Measurements from ENCODE around the gene HMGXB4.
A peak's percentile ranks its signal among the peaks of the same experiment; 100 is the strongest.

Gene HMGXB4

DNA sequence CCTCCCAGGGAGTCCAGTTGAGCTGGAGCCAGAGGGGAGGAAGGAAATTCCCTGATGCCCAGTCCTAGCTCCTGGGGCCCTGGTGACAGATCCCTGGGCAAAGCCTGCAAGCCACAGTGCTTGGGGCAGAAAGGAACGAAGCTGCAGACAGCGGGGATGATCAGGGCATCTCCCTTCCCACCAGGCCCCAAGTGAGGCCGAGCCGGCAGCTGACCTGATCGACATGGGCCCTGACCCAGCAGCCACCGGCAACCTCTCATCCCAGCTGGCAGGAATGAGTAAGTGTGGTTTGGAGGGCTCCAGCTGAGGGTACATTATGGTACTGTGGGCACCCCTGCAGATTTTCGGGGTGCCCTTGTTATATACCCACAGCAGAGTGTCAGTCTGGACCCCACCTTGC is 75.9 kb downstream of the HMGXB4 start:
- Histone ChIP-seq H3K36me3 (ENCODE audit: control insufficient read depth, insufficient read depth, low read length) (no peaks in the 10 kb centered on the region), H3K27ac (no peak overlapping the region), H3K9me3 (ENCODE audit: control insufficient read depth, low read length) (no peaks in the 10 kb centered on the region), H3K4me1 (peaks cover 18% of the 10 kb centered on the region), H3K4me2 (ENCODE audit: low read length) (no peak overlapping the region), H3K9ac (no peak overlapping the region), H2AFZ (no peak overlapping the region), H3K27me3 (ENCODE audit: control insufficient read depth, insufficient read depth, low read length) (no peaks in the 10 kb centered on the region), H3K79me2 (no peaks in the 10 kb centered on the region), H3K4me3 (ENCODE audit: low read depth, low read length) (no peak overlapping the region)
- TF ChIP-seq, protein P1, sequence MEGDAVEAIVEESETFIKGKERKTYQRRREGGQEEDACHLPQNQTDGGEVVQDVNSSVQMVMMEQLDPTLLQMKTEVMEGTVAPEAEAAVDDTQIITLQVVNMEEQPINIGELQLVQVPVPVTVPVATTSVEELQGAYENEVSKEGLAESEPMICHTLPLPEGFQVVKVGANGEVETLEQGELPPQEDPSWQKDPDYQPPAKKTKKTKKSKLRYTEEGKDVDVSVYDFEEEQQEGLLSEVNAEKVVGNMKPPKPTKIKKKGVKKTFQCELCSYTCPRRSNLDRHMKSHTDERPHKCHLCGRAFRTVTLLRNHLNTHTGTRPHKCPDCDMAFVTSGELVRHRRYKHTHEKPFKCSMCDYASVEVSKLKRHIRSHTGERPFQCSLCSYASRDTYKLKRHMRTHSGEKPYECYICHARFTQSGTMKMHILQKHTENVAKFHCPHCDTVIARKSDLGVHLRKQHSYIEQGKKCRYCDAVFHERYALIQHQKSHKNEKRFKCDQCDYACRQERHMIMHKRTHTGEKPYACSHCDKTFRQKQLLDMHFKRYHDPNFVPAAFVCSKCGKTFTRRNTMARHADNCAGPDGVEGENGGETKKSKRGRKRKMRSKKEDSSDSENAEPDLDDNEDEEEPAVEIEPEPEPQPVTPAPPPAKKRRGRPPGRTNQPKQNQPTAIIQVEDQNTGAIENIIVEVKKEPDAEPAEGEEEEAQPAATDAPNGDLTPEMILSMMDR (IDR thresholded peaks at IDR 0.05) = no peak

GRCh38 chr22:35334004-35334403 is 76.7 kb downstream of the HMGXB4 start:
- H3K36me3 ChIP-seq (ENCODE audit: control insufficient read depth, insufficient read depth, low read length) = no peaks in the 10 kb centered on the region

GRCh38 chr22:35335468-35335867 is 78.2 kb downstream of the HMGXB4 start:
- Histone ChIP-seq H3K79me2 (no peaks in the 10 kb centered on the region), H3K9me3 (ENCODE audit: control insufficient read depth, low read length) (no peaks in the 10 kb centered on the region), H3K36me3 (ENCODE audit: control insufficient read depth, insufficient read depth, low read length) (no peaks in the 10 kb centered on the region), H3K9ac (no peak overlapping the region), H3K4me3 (ENCODE audit: low read depth, low read length) (no peak overlapping the region), H3K4me2 (ENCODE audit: low read length) (no peak overlapping the region), H3K27me3 (ENCODE audit: control insufficient read depth, insufficient read depth, low read length) (no peaks in the 10 kb centered on the region), H2AFZ (no peak overlapping the region), H3K27ac (peak overlapping the region; percentile 83), H3K4me1 (peaks cover 15% of the 10 kb centered on the region)
- TF ChIP-seq, protein P1 (IDR thresholded peaks at IDR 0.05) = no peak

More at GRCh38 chr22:35334004-35334403, 76.7 kb downstream of the HMGXB4 start:
- Histone ChIP-seq H3K27me3 (ENCODE audit: control insufficient read depth, insufficient read depth, low read length) (no peaks in the 10 kb centered on the region), H3K4me1 (peaks cover 18% of the 10 kb centered on the region), H2AFZ (no peak overlapping the region), H3K79me2 (no peaks in the 10 kb centered on the region), H3K9me3 (ENCODE audit: control insufficient read depth, low read length) (no peaks in the 10 kb centered on the region), H3K4me3 (ENCODE audit: low read depth, low read length) (no peak overlapping the region), H3K9ac (no peak overlapping the region), H3K4me2 (ENCODE audit: low read length) (no peak overlapping the region), H3K27ac (no peak overlapping the region)
- TF ChIP-seq, protein P1 (IDR thresholded peaks at IDR 0.05) = no peak

GRCh38 chr22:35335936-35336781 is 78.9 kb downstream of the HMGXB4 start:
- no peaks in the 10 kb centered on the region for H3K79me2 ChIP-seq
- peak overlapping the region; percentile 83 for H3K27ac ChIP-seq
- no peaks in the 10 kb centered on the region for H3K27me3 ChIP-seq (ENCODE audit: control insufficient read depth, insufficient read depth, low read length)
- H2AFZ ChIP-seq = no peak overlapping the region
- no peaks in the 10 kb centered on the region for H3K9me3 ChIP-seq (ENCODE audit: control insufficient read depth, low read length)
- no peak overlapping the region for H3K4me3 ChIP-seq (ENCODE audit: low read depth, low read length)
- no peak overlapping the region for H3K4me2 ChIP-seq (ENCODE audit: low read length)
- H3K36me3 ChIP-seq (ENCODE audit: control insufficient read depth, insufficient read depth, low read length) = no peaks in the 10 kb centered on the region
- peaks cover 12% of the 10 kb centered on the region for H3K4me1 ChIP-seq
- TF ChIP-seq, protein P1 (IDR thresholded peaks at IDR 0.05) = no peak
- no peak overlapping the region for H3K9ac ChIP-seq

GRCh38 chr22:35337932-35338331 is 80.6 kb downstream of the HMGXB4 start:
- H3K4me3 ChIP-seq (ENCODE audit: low read depth, low read length) = no peak overlapping the region
- no peaks in the 10 kb centered on the region for H3K9me3 ChIP-seq (ENCODE audit: control insufficient read depth, low read length)
- H3K4me2 ChIP-seq (ENCODE audit: low read length) = no peak overlapping the region
- no peak overlapping the region for H2AFZ ChIP-seq
- H3K79me2 ChIP-seq = no peaks in the 10 kb centered on the region
- H3K9ac ChIP-seq = no peak overlapping the region
- H3K4me1 ChIP-seq = peaks cover 18% of the 10 kb centered on the region
- no peaks in the 10 kb centered on the region for H3K27me3 ChIP-seq (ENCODE audit: control insufficient read depth, insufficient read depth, low read length)
- H3K27ac ChIP-seq = no peak overlapping the region
- TF ChIP-seq, protein P1 (IDR thresholded peaks at IDR 0.05) = no peak
- no peaks in the 10 kb centered on the region for H3K36me3 ChIP-seq (ENCODE audit: control insufficient read depth, insufficient read depth, low read length)

Data from parathyroid adenoma (tissue), 2 donors.